Kidney tubule cell (primary cell): Measurements from ENCODE around the gene HRH3.

Source experiments
- DNase-seq: peaks from one replicate; pipeline ENCODE4 v3.0.0-alpha.2; 2018; ENCODE audit warnings: low spot score

The HRH3 gene

DNA sequence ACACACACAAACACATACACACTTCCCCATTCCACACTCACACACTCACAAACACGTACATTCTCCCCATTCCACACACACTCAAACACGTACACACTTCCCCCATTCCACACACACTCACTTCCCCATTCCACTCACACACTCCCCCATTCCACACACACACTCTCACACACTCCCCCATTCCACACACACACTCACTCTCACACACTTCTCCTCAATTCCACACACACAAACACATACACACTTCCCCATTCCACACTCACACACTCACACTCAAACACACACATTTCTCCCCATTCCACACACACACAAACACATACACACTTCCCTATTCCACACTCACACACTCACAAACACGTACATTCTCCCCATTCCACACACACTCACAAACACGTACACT lies 9.6 kb upstream of the HRH3 start:
- DNase-seq, result no peak

DNA sequence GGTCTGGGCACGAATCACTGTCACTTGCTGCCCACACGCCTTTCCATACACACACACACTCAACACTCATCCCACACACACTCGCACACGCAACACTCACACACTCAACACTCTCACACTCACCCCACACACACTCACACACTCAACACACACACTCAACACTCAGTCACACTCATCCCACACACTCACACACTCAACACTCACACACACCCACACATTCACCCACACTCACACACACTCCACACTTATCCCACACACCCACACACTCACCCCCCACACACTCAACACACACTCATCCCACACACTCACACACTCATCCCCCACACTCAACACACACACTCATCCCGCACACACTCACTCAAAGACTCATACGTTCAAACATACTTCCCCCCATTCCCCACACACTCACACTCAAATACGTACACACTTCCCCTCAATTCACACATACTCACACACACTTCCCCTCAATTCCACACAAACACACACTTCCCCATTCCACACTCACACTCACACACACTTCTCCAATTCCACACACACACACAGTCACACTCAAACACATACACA lies 9.0 kb upstream of the HRH3 start:
- no peak for DNase-seq

DNA sequence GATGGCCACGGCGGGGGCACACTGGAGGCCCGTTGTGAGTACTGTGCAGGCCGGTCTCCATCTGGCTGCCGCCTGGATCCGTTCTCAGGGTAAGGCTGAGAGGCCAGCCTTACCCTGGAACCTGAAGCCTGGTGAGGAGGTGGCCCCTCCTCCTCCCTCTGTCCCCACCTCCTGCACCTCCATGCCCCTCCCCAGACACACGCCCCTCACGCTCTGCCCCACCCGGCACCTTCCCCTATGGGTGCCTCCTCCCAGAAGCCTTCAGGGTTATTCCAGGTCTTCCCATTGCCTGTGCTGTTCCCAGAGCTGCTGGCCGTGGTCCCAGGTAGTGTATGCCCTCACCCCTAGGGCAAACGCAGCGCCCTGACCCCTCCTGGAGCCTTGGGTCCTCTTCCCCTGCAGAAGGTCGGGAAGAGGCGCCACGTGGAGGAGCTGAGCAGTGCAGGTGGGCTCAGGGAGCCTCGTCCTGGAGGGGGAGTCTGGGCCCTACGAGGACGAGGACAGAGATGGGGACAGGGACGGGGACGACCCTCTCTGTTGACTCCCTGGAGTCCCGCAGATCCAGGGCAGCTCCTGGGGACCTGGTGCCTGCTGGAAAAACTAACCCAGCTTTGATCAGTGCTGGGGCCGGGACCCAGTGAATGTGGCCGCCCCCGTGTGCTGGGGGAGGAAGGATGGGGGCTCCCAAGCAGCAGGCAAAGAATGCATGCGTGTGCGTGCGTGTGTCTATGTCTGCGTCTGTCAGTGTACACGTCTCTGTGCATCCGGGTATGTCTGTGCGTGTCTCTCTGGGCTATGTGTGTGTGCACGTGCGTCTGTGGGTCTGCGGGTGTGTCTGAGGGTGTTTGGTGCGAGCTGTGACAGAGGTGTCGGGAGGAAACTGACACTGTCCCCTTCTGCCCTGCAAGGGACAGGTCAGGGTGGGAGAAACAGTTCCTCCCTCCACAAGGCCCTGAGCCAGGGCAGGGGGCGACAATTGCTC lies 8.2 kb upstream of the HRH3 start:
- DNase-seq, result no peak

DNA sequence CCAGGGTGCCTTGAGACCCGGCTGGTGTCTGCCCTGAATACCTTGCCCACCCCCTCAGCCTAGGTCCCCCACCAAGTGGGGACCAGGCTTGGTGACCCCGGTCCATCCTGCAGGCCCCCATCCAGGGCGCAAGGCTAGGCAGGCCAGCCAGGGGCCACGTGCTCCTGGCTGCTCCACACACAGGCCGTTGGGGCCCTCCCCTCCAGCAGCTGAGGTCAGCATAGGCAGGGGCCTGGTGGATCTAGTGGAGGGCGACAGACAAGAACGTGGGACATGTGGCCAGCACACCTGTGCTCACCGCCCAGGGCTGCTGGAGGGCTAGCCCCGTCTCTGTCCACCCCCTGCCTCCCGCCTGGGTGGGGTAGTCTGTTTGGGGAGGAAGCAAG lies 7.5 kb upstream of the HRH3 start:
- DNase-seq, result no peak

DNA sequence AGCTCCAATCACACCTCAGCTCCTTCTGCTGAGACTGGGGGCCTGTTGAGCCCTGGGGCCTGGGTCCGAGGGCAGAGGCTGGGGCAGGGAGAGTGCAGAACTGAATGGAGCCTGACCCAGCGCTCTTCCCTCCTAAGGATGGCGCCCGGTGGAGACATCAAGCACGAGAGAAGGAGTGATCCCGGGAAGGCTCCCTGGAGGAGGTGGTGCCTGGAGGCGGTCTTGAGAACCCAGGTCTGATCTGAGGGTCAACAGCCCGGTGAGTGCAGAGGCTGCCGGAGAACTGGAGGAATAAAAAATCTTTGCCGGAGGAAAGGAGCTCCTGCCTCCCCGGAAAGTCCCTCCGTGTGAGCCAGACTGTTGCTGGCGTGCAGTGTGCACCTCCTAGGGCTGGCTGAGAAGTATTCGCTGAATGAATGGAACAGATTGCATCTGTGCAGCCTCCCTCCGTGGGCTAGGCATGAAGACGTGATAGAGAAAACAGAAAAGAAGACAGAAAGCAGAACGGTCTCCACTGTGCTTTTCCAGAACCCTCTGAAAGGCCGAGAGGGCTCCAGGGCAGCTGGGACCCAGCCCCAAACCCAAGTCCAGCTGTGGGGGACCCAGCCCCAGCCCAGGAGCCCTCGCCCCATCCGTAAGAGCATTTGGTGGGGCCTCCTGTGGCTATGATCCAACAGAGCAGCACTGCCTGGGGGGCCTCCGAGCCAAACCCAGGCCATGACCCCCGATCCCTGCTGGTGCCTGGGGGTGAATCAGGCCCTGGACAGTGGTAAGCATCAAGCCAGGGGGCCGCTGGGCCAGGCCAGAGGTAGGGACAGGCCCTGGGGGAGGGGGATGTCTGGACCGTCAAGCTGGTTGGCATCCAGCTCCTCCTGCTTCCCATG lies 6.9 kb upstream of the HRH3 start:
- no peak for DNase-seq

DNA sequence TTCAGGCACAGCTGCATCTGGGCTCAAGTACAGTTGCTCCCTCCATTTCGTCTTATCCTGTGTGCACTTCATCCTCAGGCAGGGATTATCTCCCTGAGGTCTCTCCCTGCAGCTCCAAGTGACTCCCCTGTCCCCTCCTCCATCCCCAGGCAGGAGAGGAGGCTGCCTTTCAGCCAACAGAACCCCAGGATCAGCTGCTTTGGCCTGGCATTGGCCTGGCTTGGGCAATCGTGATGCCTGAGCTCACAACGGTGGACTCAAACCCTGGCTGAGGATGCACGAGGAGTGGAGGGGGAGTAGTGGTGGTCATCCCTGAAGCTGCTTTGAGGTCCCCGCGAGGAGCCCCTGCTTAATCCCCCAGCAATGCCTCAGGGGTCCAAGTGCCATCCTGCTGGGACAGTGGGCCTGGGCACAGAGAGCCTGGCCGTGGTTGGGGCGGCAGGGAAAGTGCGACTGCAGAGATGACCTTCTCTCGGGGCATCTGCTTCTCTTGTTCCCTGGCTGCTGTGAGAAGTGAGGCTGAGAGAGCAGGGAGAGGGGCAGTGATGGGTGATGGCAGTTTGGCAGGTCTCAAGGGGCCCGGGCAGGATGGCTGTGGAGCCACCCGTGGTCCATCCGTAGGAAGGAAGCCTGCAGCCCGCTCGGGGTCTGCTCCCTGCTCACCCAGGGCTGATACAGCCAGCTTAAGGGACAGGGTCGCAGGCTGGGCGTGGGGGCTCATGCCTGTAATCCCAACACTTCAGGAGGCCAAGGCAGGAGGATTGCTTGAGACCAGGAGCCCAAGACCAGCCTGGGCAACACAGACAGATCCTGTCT lies 6.0 kb upstream of the HRH3 start:
- DNase-seq, result no peak

DNA sequence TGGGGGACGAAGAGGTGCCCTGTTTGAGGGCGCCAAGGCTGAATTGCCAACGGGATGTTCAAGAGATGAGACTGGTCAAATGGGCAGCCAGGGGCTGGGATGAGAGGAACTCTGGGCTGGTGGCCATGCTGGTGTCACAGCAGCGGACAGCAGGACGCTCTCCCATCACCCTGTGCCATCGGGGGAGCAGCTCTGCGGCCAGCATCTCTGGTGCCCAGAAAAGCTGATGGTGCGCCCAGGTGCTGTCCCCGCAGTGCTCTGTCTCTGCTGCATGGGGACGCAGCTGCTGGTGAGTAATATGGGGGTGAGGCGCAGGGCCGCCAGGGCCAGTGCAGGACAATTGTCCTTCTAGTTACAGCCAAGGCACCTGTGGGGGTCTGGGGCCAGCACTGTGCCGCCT lies 4.9 kb upstream of the HRH3 start:
- DNase-seq, result no peak

DNA sequence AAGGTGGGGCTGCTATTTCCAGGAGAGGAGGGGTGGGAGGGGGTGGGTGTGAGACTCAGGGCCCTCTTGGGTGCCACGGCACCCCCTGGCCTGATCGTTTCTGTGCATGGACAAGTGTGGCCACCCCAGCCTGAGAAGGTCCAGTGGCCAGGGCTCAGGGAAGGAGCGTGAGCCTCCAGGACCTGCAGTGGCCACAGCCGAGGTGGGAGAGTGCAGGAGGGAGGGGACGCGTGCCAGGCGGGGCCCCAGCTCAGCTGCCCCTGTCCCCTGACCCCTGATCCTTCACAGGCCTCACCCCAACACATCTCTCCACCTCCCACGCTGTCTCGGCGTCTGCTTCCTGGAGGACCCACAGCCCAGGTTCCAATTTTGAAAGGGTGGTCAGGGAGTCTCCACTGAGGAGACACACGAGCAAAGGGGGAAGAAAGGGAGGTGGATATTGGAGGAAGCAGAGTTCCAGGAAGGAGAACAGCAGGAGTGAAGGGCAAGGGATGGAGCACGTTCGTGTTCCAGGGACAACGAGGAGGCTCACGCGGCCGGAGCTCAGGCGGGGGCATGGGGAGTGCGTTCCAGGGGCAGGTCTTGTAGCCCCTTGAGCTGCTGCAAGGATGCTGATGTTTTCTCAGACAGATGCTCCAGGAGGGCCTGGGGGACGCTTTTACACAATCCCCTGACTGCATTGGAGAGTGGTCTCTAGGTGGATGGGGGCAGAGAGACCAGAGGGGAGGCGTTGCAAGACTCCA lies 4.2 kb upstream of the HRH3 start:
- no peak for DNase-seq

DNA sequence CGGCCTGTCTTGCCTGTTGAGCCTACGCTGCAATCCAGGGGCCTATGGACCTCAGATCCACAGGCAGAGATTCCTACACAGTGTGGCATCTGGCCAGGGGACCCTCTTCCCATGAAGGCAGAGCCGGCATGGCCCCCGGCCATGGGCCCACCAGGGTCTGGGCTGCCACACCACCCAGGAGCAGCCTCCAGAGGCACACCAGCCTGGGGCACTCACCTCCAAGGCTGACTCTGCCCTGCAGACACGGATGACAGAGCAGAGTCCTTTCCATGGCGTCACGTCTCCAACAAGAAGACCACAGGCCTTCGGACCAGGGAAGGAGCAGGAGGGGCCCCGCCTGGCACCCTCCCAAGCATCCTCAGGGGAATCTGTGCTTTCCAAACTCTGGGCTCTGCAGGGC lies 3.5 kb upstream of the HRH3 start:
- DNase-seq, result no peak

DNA sequence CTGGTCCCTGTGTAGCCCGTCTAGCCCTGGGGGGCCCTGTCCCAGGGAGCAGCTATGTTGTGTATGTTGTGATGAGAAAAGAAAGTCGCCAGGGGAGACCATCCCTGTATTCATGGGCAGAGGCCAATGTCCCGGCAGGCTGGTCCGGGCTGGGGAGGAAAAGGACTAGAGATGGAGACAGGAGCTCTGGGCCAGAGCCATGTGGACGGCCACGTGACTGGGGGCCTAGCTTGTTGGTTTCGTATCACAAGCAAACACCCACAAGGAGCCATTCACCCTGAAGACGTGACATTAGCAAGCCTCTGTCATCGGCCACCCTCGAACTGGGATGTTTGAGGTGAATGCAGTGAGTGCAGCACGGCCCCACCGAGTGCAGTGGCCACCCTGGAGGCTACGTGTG lies 2.9 kb upstream of the HRH3 start:
- no peak for DNase-seq

DNA sequence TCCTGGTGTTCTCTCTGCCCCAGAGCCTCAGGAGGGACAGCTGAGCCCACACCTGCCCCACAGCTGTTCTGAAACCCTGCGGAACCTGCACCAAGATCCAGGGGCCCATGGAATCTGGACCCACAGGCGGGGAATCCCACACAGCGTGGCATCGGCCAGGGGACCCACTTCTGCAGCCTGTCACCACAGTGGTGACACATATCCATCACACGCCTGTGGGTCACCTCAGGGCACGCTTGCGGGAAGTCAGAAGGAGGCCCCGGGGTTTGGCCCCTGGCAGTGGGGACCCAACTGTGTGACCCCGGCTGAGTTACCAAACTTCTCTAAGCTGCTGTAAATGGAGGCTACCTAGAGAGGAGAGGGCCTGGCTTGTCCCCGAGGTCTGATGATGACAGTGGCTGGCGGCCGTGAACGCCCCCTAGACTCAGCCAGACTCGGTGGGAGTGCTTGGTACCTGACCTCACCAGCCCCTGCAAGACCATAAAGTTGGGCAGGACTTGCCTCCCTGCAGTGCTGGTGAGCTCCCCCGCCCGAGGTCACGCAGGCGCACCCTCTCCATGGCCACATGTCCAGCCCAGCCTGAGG lies 2.3 kb upstream of the HRH3 start:
- no peak for DNase-seq

DNA sequence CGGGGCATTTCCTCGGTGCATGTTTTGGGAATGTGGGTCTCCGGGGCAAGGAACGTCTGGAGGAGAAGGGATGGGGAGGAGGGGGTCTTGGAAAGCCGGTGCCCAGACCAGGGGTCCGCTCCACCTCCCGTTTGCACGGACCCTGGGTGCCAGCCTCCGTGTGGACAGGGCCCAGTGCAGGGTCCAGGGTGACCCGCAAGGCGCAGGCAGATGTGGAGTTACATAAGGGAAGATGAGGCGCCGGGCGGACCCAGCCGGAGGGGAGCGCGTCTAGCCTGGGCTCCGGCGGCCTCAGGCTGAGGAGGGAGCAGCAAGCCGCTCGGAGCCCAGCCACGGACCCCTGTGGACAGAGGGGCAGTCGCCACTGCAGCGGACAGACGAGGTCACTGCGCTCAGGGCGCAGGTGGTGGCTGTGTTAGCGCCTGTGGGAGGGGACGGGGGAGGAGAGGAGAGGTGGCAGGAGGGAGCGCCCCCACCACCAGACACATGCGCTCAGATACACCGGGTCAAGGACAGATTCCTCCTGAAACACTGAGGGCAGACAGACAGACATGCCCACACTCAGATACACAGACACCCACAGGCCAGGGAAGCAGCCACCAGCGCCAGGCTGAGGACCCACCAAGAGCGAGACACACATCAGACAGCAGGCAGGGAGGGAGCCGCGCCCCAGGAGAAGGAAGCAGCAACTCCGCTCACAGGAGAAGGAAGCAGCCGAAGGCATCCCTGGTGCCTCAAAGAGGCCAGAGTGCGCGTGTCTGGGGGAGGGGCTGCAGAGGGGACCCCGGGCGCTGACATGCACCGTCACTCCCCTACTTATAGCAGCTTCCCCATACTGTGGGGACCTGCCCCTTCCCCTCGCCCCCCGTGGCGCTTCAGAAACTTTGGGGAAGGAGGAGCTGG lies 839 bp upstream of the HRH3 start:
- no peak for DNase-seq

DNA sequence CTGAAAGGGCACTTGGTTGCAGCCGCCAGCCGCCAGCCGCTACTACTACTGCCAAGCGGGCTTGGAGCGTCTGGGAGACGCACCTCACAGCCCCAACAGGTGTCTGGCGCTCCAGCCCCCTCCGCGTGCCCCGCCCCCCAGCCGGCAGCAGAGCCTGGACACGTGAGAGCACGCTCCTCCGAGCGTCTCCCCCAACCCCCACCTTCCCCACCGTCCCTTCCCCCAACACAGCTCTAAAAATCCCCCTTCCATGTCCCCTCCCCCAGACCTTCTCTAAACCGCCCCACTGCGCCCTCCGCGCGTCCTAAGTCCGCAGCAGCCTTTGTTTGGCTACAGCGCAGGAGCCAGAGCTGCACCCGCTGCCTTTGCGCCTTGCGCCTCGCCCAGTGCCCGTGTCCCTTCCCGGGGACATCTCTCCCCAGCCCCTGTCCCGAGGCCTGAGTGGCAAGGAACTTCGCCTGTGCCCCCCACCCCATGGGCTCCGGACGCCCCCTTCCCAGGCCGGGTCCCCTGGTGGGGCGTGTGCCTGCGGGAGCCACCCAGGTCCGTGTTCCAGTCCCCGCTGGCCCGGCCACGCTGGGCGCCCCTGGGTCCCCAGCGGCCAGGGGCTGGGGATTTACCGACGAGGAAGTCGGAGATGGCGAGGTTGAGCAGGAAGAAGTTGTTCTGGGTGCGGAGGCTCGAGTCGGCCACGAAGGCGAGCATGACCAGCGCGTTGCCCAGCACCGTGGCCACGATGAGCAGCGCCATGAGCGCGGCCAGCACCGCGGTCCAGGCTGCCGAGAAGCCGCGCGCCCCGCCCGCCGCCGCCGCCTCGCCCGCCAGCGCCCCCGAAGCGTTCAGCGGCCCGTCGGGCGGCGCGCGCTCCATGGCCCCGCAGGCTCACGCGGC lies 732 bp downstream of the HRH3 start:
- no peak for DNase-seq

DNA sequence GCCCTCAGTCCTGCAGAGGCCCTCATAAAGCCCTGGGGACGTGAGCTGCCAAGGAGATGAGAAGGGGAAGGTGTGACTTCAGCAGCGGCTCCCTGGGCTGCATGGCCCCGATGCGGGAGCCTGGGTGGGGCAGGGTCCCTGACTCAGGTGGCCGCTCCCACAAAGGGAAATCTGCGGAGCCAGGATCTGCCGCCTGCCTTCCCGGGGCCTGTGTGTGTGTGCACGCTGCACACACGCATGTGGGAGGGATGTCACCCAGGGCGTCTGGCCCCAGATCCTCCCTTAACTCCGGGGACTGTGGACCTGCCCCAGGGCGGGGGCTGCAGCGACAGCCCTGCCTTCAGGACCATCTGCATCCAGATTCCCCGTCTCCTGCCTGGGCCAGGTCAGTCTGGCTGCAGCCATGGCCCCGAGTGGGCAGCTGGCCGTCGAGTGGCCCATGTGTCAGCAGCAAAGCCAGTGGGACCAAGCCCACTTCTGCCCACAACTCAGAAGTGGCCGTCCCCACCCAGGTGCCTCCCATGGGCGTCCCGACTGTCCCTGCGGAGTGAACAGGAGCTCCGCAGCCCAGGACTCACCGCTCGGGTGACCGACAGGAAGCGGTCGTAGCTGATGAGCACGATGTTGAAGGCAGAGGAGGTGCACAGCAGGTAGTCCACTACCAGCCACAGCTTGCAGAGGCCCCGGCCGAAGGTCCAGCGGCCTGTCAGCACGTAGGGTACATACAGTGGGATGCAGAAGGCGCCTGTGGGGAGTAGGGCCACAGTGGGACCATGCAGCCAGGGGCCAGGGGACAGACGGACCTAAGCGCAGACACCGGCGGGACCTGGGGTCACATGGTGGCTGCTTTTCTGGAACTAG lies 1.9 kb downstream of the HRH3 start:
- no peak for DNase-seq

DNA sequence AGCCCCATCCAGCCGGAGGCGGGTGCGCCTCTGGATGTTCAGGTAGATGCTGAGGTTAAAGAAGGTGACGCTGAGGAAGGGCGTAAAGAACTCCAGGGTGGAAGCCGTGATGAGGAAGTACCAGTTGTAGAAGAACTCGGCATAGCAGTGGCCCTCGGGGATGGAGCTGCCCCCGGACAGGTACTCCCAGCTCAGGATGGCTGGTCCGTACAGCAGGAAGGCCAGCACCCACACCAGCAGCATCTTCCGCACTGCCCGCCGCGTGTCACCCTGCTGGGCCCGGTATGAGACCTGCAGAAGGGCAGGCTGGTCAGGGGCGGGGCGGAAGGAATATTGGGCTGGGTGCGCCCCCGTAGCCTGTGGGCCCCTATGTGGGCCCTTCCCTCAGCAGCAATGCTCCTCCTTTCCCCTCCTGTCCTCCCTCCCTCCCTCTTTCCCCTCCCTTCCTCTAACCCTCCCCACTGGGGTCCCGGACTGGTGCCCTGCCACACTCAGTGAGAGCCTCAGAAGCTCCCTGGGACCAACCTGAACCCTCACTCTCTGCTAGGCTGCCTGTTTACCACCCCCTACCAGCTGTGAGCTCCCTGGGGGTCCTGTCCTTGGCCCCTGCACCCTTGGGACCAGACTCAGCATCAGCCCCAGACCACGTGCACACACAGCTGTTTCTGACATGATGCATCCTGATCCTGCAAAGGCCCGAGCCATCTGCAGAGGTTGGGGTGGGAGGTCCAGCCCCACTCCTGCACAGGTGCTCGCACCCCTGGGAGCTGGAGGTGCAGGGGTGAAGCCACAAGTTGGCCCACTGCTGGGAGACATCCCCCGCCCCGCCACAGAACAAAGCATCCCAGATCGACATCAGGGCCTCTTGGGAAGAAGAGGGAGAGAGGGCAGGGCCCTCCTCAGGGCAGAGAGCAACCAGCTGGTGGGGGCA lies 3.2 kb downstream of the HRH3 start:
- DNase-seq, result no peak

DNA sequence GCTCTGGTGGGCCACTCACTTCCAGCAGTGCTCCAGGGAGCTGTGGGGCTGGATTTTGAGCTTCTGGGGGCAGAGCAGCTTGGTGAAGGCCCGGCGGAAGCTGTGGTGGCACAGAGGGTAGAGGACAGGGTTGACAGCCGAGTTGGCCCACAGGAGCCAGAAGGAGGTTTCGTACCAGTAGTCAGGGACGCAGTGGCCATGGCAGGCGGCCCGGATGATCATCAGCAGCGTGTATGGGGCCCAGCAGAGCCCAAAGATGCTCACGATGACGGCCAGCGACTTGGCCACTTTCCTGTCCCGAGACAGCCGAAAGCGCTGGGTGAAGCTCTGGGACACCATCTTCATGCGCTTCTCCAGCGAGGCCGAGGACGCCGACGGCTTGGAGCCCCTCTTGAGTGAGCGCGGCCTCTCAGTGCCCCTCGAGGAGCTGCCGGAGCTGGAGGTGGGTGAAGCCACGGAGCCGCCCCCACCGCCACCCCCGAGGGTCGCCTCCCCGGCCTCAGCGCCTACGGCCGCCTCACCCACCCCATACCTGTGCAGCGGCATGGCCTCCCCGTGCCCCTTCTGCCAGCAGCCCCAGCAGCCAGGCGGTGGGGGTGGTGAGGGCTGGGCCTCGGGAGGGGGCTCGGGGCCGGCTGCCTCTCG lies 4.0 kb downstream of the HRH3 start:
- no peak for DNase-seq
